DND-41 (cell line): ENCODE measurements around the gene HTT-AS.

Source experiments
- ATAC-seq: fragments of 200-7000 bp; cut with Tn5 transposase; 3 replicates; pipeline ENCODE4 v1.9.1; 2021; ENCODE audit warnings: low read depth; ENCODE audit not compliant: insufficient read depth
- DNase-seq: peaks from one replicate; pipeline ENCODE4 v3.0.0-alpha.2; 2020
- H2AFZ ChIP-seq: 2 replicates; pipeline ENCODE4 v1.6.0; 2012; ENCODE audit warnings: low read depth, low read length
- H3K27ac ChIP-seq: 2 replicates; pipeline ENCODE4 v1.5.1; 2012; ENCODE audit warnings: low read length, inconsistent platforms
- H3K27me3 ChIP-seq: fragments of 200-600 bp; sonication (generic); 2 replicates; pipeline ENCODE4 v1.6.0; 2012; ENCODE audit warnings: low read length, mild to moderate bottlenecking, inconsistent platforms; ENCODE audit not compliant: insufficient read depth, poor library complexity
- H3K36me3 ChIP-seq: 2 replicates; pipeline ENCODE4 v1.5.1; 2012; ENCODE audit warnings: low read length, inconsistent platforms; ENCODE audit not compliant: insufficient read depth
- H3K4me1 ChIP-seq: 2 replicates; pipeline ENCODE4 v1.5.1; 2012; ENCODE audit warnings: mild to moderate bottlenecking, low read length; ENCODE audit not compliant: insufficient read depth
- H3K4me2 ChIP-seq: 2 replicates; pipeline ENCODE4 v1.6.0; 2012; ENCODE audit warnings: mild to moderate bottlenecking, moderate library complexity, low read length, inconsistent platforms; ENCODE audit not compliant: insufficient read depth
- H3K4me3 ChIP-seq, 2 experiments: fragments of 200-600 bp in 1 of 2; shearing (Covaris generic) in 1 of 2; 2 replicates each; pipeline ENCODE4 v1.5.1; 2012 to 2016; ENCODE audit warnings: inconsistent platforms in 2 of 2, low read length in 2 of 2, mild to moderate bottlenecking in 2 of 2, low read depth in 1 of 2, moderate library complexity in 1 of 2
- H3K79me2 ChIP-seq: 2 replicates; pipeline ENCODE4 v1.6.0; 2012; ENCODE audit warnings: low read length, inconsistent platforms; ENCODE audit not compliant: insufficient read depth
- H3K9ac ChIP-seq: 2 replicates; pipeline ENCODE4 v1.6.0; 2012; ENCODE audit warnings: low read depth, mild to moderate bottlenecking, inconsistent platforms, low read length, moderate library complexity
- H3K9me3 ChIP-seq: 2 replicates; pipeline ENCODE4 v1.5.1; 2012; ENCODE audit warnings: low read length, moderate library complexity, mild to moderate bottlenecking, inconsistent platforms; ENCODE audit not compliant: insufficient read depth, severe bottlenecking
- H4K20me1 ChIP-seq: 2 replicates; pipeline ENCODE4 v1.6.0; 2012; ENCODE audit warnings: low read length; ENCODE audit not compliant: insufficient read depth
- CTCF ChIP-seq: IDR thresholded peaks from 2 replicates; pipeline ENCODE4 v1.5.1; 2012; ENCODE audit warnings: borderline replicate concordance, low read length, moderate library complexity, mild to moderate bottlenecking; ENCODE audit not compliant: poor library complexity, severe bottlenecking; ENCODE audit errors: extremely low read depth
- EZH2 ChIP-seq: IDR thresholded peaks from 3 replicates; pipeline ENCODE4 v1.6.1; 2012; ENCODE audit warnings: borderline replicate concordance, low read depth, mild to moderate bottlenecking, moderate library complexity, low read length, inconsistent platforms; ENCODE audit not compliant: severe bottlenecking

The HTT-AS gene

GRCh38 chr4:3112609-3113469 lies 38.5 kb upstream of the HTT-AS start:
- no peak overlapping the region for H3K27ac ChIP-seq
- H3K4me2 ChIP-seq: no peak overlapping the region
- no peaks in the 10 kb centered on the region for H3K4me1 ChIP-seq
- H3K79me2 ChIP-seq: no peaks in the 10 kb centered on the region; the same call in 1 of the 2 replicates
- H2AFZ ChIP-seq: no peak overlapping the region
- ATAC-seq (no peak), DNase-seq (no peak)
- H3K9ac ChIP-seq: no peak overlapping the region
- no peak overlapping the region for H3K4me3 ChIP-seq
- peaks cover 12% of the 10 kb centered on the region for H4K20me1 ChIP-seq
- H3K9me3 ChIP-seq: no peaks in the 10 kb centered on the region
- no peaks in the 10 kb centered on the region for H3K27me3 ChIP-seq
- H3K36me3 ChIP-seq: peaks cover 90% of the 10 kb centered on the region
- TF ChIP-seq CTCF (no peak), EZH2 (no peak)

GRCh38 chr4:3112201-3112600 lies 37.9 kb upstream of the HTT-AS start:
- ATAC-seq (no peak), DNase-seq (no peak)
- Histone ChIP-seq H3K36me3 (peaks cover 90% of the 10 kb centered on the region), H3K27me3 (no peaks in the 10 kb centered on the region), H2AFZ (no peak overlapping the region), H3K4me1 (no peaks in the 10 kb centered on the region), H3K27ac (no peak overlapping the region), H4K20me1 (peaks cover 12% of the 10 kb centered on the region), H3K9ac (no peak overlapping the region), H3K9me3 (no peaks in the 10 kb centered on the region), H3K4me2 (no peak overlapping the region), H3K4me3 (no peak overlapping the region), H3K79me2 (no peaks in the 10 kb centered on the region; the same call in 1 of the 2 replicates)
- TF ChIP-seq EZH2: no peak
- no peak for TF ChIP-seq CTCF

- peaks cover 87% of the 10 kb centered on the region for H3K36me3 ChIP-seq
- H2AFZ ChIP-seq: no peak overlapping the region
- no peak overlapping the region for H3K4me3 ChIP-seq
- H3K9me3 ChIP-seq: no peaks in the 10 kb centered on the region
- H3K4me1 ChIP-seq: no peaks in the 10 kb centered on the region
- no peak overlapping the region for H3K4me2 ChIP-seq
- no peaks in the 10 kb centered on the region for H3K27me3 ChIP-seq
- H3K27ac ChIP-seq: no peak overlapping the region
- ATAC-seq (no peak), DNase-seq (no peak)
- TF ChIP-seq EZH2 (no peak), CTCF (no peak)
- no peak overlapping the region for H3K9ac ChIP-seq
- H4K20me1 ChIP-seq: peaks cover 12% of the 10 kb centered on the region
- H3K79me2 ChIP-seq: no peaks in the 10 kb centered on the region; the same call in 1 of the 2 replicates
These were observed 37.1 kb upstream of the HTT-AS start for GRCh38 chr4:3111461-3111860.
